ENCODE data around the gene DLGAP4. TPM values are rescaled to one million over a fixed set of nuclear protein-coding genes. Genes with fewer than 3 reads are reported as not detected.

The DLGAP4 gene
- total and polyA plus RNA-seq, 4 donors: 33.2 to 150 (median 97.7) TPM

GRCh38 chr20:36364506-36364905 lies 58.4 kb downstream of the DLGAP4 start:
- Histone ChIP-seq H3K27ac (ENCODE audit: low read depth in 1 of 2, low read length in 2 of 2) (no peak overlapping the region), H3K27me3 (ENCODE audit: control insufficient read depth in 1 of 2, insufficient read depth in 2 of 2, low read length in 1 of 2) (no peaks in the 10 kb centered on the region), H3K4me3 (ENCODE audit: low read length in 2 of 2) (no peak overlapping the region), H3K36me3 (ENCODE audit: control insufficient read depth in 1 of 2, insufficient read depth in 2 of 2, low read length in 1 of 2) (no peaks in the 10 kb centered on the region), H3K4me1 (ENCODE audit: control insufficient read depth in 1 of 2, insufficient read depth in 2 of 2, low read length in 2 of 2) (no peaks in the 10 kb centered on the region), H3K9me3 (ENCODE audit: control insufficient read depth, low read length) (no peaks in the 10 kb centered on the region)
- ATAC-seq (ENCODE audit: low FRiP score) (no peak), DNase-seq (no peak)
- 68 to 76% methylated on average over 4 of the region's 4 CpGs for WGBS, 2 donors
- intact Hi-C loops (cut with DNase I): no loop called here

GRCh38 chr20:36366623-36367369 lies 60.7 kb downstream of the DLGAP4 start:
- no peak for DNase-seq
- Histone ChIP-seq H3K27me3 (ENCODE audit: control insufficient read depth in 1 of 2, insufficient read depth in 2 of 2, low read length in 1 of 2) (no peaks in the 10 kb centered on the region), H3K36me3 (ENCODE audit: control insufficient read depth in 1 of 2, insufficient read depth in 2 of 2, low read length in 1 of 2) (no peaks in the 10 kb centered on the region), H3K4me3 (ENCODE audit: low read length in 2 of 2) (no peak overlapping the region), H3K27ac (ENCODE audit: low read depth in 1 of 2, low read length in 2 of 2) (no peak overlapping the region), H3K9me3 (ENCODE audit: control insufficient read depth, low read length) (no peaks in the 10 kb centered on the region), H3K4me1 (ENCODE audit: control insufficient read depth in 1 of 2, insufficient read depth in 2 of 2, low read length in 2 of 2) (no peaks in the 10 kb centered on the region)
- no peak for ATAC-seq (ENCODE audit: low FRiP score)
- intact Hi-C loops (cut with DNase I): no loop called here
- 74 to 75% methylated on average over 15 to 16 of the region's 16 CpGs for WGBS, 2 donors

GRCh38 chr20:36367370-36367745 lies 61.2 kb downstream of the DLGAP4 start:
- Histone ChIP-seq H3K4me3 (ENCODE audit: low read length in 2 of 2) (no peak overlapping the region), H3K4me1 (ENCODE audit: control insufficient read depth in 1 of 2, insufficient read depth in 2 of 2, low read length in 2 of 2) (no peaks in the 10 kb centered on the region), H3K27ac (ENCODE audit: low read depth in 1 of 2, low read length in 2 of 2) (no peak overlapping the region), H3K36me3 (ENCODE audit: control insufficient read depth in 1 of 2, insufficient read depth in 2 of 2, low read length in 1 of 2) (no peaks in the 10 kb centered on the region), H3K27me3 (ENCODE audit: control insufficient read depth in 1 of 2, insufficient read depth in 2 of 2, low read length in 1 of 2) (no peaks in the 10 kb centered on the region), H3K9me3 (ENCODE audit: control insufficient read depth, low read length) (no peaks in the 10 kb centered on the region)
- intact Hi-C loops (cut with DNase I): no loop called here
- ATAC-seq (ENCODE audit: low FRiP score) (no peak), DNase-seq (no peak)
- 88 to 89% methylated on average over 4 of the region's 4 CpGs for WGBS, 2 donors

GRCh38 chr20:36367907-36368799 lies 62.0 kb downstream of the DLGAP4 start:
- no peaks in the 10 kb centered on the region for H3K36me3 ChIP-seq (ENCODE audit: control insufficient read depth in 1 of 2, insufficient read depth in 2 of 2, low read length in 1 of 2)
- ATAC-seq (ENCODE audit: low FRiP score): no peak
- no peaks in the 10 kb centered on the region for H3K27me3 ChIP-seq (ENCODE audit: control insufficient read depth in 1 of 2, insufficient read depth in 2 of 2, low read length in 1 of 2)

GRCh38 chr20:36368869-36369268 lies 62.7 kb downstream of the DLGAP4 start:
- Histone ChIP-seq H3K27me3 (ENCODE audit: control insufficient read depth in 1 of 2, insufficient read depth in 2 of 2, low read length in 1 of 2) (no peaks in the 10 kb centered on the region), H3K4me3 (ENCODE audit: low read length in 2 of 2) (no peak overlapping the region), H3K9me3 (ENCODE audit: control insufficient read depth, low read length) (no peaks in the 10 kb centered on the region), H3K4me1 (ENCODE audit: control insufficient read depth in 1 of 2, insufficient read depth in 2 of 2, low read length in 2 of 2) (no peaks in the 10 kb centered on the region), H3K36me3 (ENCODE audit: control insufficient read depth in 1 of 2, insufficient read depth in 2 of 2, low read length in 1 of 2) (no peaks in the 10 kb centered on the region), H3K27ac (ENCODE audit: low read depth in 1 of 2, low read length in 2 of 2) (no peak overlapping the region)
- DNase-seq: no peak
- intact Hi-C loops (cut with DNase I): no loop called here
- 70 to 76% methylated on average over 14 of the region's 14 CpGs for WGBS, 2 donors
- no peak for ATAC-seq (ENCODE audit: low FRiP score)

More at GRCh38 chr20:36367907-36368799, 62.0 kb downstream of the DLGAP4 start:
- WGBS, 2 donors: 49 to 50% methylated on average over 12 of the region's 12 CpGs
- Histone ChIP-seq H3K27ac (ENCODE audit: low read depth in 1 of 2, low read length in 2 of 2) (no peak overlapping the region), H3K4me3 (ENCODE audit: low read length in 2 of 2) (no peak overlapping the region), H3K4me1 (ENCODE audit: control insufficient read depth in 1 of 2, insufficient read depth in 2 of 2, low read length in 2 of 2) (no peaks in the 10 kb centered on the region), H3K9me3 (ENCODE audit: control insufficient read depth, low read length) (no peaks in the 10 kb centered on the region)
- no peak for DNase-seq
- intact Hi-C loops (cut with DNase I): no loop called here

GRCh38 chr20:36369739-36370138 lies 63.6 kb downstream of the DLGAP4 start:
- no peaks in the 10 kb centered on the region for H3K36me3 ChIP-seq (ENCODE audit: control insufficient read depth in 1 of 2, insufficient read depth in 2 of 2, low read length in 1 of 2)
- no peak overlapping the region for H3K4me3 ChIP-seq (ENCODE audit: low read length in 2 of 2)
- ATAC-seq (ENCODE audit: low FRiP score): no peak
- no peaks in the 10 kb centered on the region for H3K27me3 ChIP-seq (ENCODE audit: control insufficient read depth in 1 of 2, insufficient read depth in 2 of 2, low read length in 1 of 2)
- 80 to 81% methylated on average over 3 of the region's 3 CpGs for WGBS, 2 donors
- intact Hi-C loops (cut with DNase I): no loop called here
- no peak overlapping the region for H3K27ac ChIP-seq (ENCODE audit: low read depth in 1 of 2, low read length in 2 of 2)
- DNase-seq: no peak
- H3K9me3 ChIP-seq (ENCODE audit: control insufficient read depth, low read length): no peaks in the 10 kb centered on the region
- no peaks in the 10 kb centered on the region for H3K4me1 ChIP-seq (ENCODE audit: control insufficient read depth in 1 of 2, insufficient read depth in 2 of 2, low read length in 2 of 2)

- intact Hi-C loops (cut with DNase I): no loop called here
- no peaks in the 10 kb centered on the region for H3K27me3 ChIP-seq (ENCODE audit: control insufficient read depth in 1 of 2, insufficient read depth in 2 of 2, low read length in 1 of 2)
- no peaks in the 10 kb centered on the region for H3K4me1 ChIP-seq (ENCODE audit: control insufficient read depth in 1 of 2, insufficient read depth in 2 of 2, low read length in 2 of 2)
- no peak for DNase-seq
- no peak overlapping the region for H3K4me3 ChIP-seq (ENCODE audit: low read length in 2 of 2)
- WGBS, 2 donors: 48 to 60% methylated on average over 15 of the region's 15 CpGs
- H3K36me3 ChIP-seq (ENCODE audit: control insufficient read depth in 1 of 2, insufficient read depth in 2 of 2, low read length in 1 of 2): no peaks in the 10 kb centered on the region
- H3K9me3 ChIP-seq (ENCODE audit: control insufficient read depth, low read length): no peaks in the 10 kb centered on the region
- no peak for ATAC-seq (ENCODE audit: low FRiP score)
- no peak overlapping the region for H3K27ac ChIP-seq (ENCODE audit: low read depth in 1 of 2, low read length in 2 of 2)
These were observed 65.1 kb downstream of the DLGAP4 start for GRCh38 chr20:36370991-36371790.

GRCh38 chr20:36372666-36373065 lies 66.5 kb downstream of the DLGAP4 start:
- DNase-seq (no peak), ATAC-seq (ENCODE audit: low FRiP score) (no peak)
- intact Hi-C loops (cut with DNase I): no loop called here
- WGBS, 2 donors: 56 to 65% methylated on average over 7 of the region's 7 CpGs
- Histone ChIP-seq H3K27me3 (ENCODE audit: control insufficient read depth in 1 of 2, insufficient read depth in 2 of 2, low read length in 1 of 2) (no peaks in the 10 kb centered on the region), H3K36me3 (ENCODE audit: control insufficient read depth in 1 of 2, insufficient read depth in 2 of 2, low read length in 1 of 2) (no peaks in the 10 kb centered on the region), H3K27ac (ENCODE audit: low read depth in 1 of 2, low read length in 2 of 2) (no peak overlapping the region), H3K4me3 (ENCODE audit: low read length in 2 of 2) (no peak overlapping the region), H3K9me3 (ENCODE audit: control insufficient read depth, low read length) (no peaks in the 10 kb centered on the region), H3K4me1 (ENCODE audit: control insufficient read depth in 1 of 2, insufficient read depth in 2 of 2, low read length in 2 of 2) (no peaks in the 10 kb centered on the region)

Measured in aorta (tissue), 5 donors.